Effector CD8-positive, alpha-beta T cell (primary cell): Measurements from ENCODE around the gene PRKAG2.
"Not testable (repeated sequence)": the region's sequence is repeated elsewhere in the genome, so short reads cannot be mapped to it uniquely, and the experiment has no call there.

Experiments
- DNase-seq: peaks from one replicate; lab custom pipeline; 2025; lab: John Stamatoyannopoulos, UW

PRKAG2 gene

GRCh38 chr7:151786241-151786640 is 90.7 kb downstream of the PRKAG2 start:
- DNase-seq, result no peak

- no peak for DNase-seq
These were observed 91.3 kb downstream of the PRKAG2 start for GRCh38 chr7:151785681-151785965.

GRCh38 chr7:151784853-151785680 is 91.8 kb downstream of the PRKAG2 start:
- no peak for DNase-seq

- no peak for DNase-seq
These were observed 92.8 kb downstream of the PRKAG2 start for GRCh38 chr7:151783958-151784575.

GRCh38 chr7:151782598-151783448 is 94.1 kb downstream of the PRKAG2 start:
- peak; percentile 60 for DNase-seq

- DNase-seq, result not testable (repeated sequence)
These were observed 94.7 kb downstream of the PRKAG2 start for GRCh38 chr7:151782256-151782597.

- no peak for DNase-seq
These were observed 95.6 kb downstream of the PRKAG2 start for GRCh38 chr7:151781161-151781845.

GRCh38 chr7:151780631-151781030 is 96.3 kb downstream of the PRKAG2 start:
- no peak for DNase-seq

GRCh38 chr7:151779678-151780077 is 97.2 kb downstream of the PRKAG2 start:
- no peak for DNase-seq

GRCh38 chr7:151779255-151779654 is 97.7 kb downstream of the PRKAG2 start:
- DNase-seq, result no peak

GRCh38 chr7:151777908-151778670 is 98.8 kb downstream of the PRKAG2 start:
- DNase-seq, result no peak

GRCh38 chr7:151777495-151777880 is 99.4 kb downstream of the PRKAG2 start:
- DNase-seq, result no peak

GRCh38 chr7:151776876-151777494 is 99.9 kb downstream of the PRKAG2 start:
- DNase-seq, result no peak

- no peak for DNase-seq
These were observed 100.5 kb downstream of the PRKAG2 start for GRCh38 chr7:151776446-151776845.

GRCh38 chr7:151775547-151776443 is 101.1 kb downstream of the PRKAG2 start:
- no peak for DNase-seq

GRCh38 chr7:151774951-151775350 is 102.0 kb downstream of the PRKAG2 start:
- no peak for DNase-seq

- no peak for DNase-seq
These were observed 103.1 kb downstream of the PRKAG2 start for GRCh38 chr7:151773797-151774196.

GRCh38 chr7:151770232-151770631 is 106.7 kb downstream of the PRKAG2 start:
- DNase-seq, result no peak

- peak; percentile 15 for DNase-seq
These were observed 107.6 kb downstream of the PRKAG2 start for GRCh38 chr7:151769188-151769821.

GRCh38 chr7:151768805-151769187 is 108.1 kb downstream of the PRKAG2 start:
- no peak for DNase-seq
